HG02884 (cell line): ENCODE data around the gene PNPLA1.

ENCODE experiments used
- ATAC-seq: cut with Tn5 transposase; IDR thresholded peaks from one replicate; pipeline ENCODE4 v1.9.1; 2021; ENCODE audit warnings: mild to moderate bottlenecking, moderate library complexity; ENCODE audit not compliant: unreplicated experiment

Gene PNPLA1

GRCh38 chr6:36314221-36315014 is 44.6 kb downstream of the PNPLA1 start:
- ATAC-seq: no peak

GRCh38 chr6:36315921-36316320 is 46.1 kb downstream of the PNPLA1 start:
- no peak for ATAC-seq

DNA sequence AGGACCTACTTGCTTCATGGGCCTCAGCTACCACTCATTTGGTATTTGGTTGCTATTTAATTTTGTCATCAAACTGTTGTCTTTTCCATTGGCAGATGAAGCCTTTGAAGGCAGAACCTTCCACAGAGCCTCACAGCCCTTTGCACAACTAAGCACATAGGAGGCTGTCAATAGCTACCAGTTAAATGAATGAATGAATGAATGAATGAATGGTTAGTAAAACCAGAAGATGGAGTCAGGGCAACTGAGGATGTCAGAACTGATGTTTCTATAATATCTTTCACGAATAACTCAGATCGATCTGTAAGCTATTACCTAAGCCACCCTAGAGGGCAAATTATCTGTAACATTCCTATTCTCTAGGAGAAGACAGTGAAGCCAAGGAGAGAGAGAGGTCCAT is 47.8 kb downstream of the PNPLA1 start:
- no peak for ATAC-seq

DNA sequence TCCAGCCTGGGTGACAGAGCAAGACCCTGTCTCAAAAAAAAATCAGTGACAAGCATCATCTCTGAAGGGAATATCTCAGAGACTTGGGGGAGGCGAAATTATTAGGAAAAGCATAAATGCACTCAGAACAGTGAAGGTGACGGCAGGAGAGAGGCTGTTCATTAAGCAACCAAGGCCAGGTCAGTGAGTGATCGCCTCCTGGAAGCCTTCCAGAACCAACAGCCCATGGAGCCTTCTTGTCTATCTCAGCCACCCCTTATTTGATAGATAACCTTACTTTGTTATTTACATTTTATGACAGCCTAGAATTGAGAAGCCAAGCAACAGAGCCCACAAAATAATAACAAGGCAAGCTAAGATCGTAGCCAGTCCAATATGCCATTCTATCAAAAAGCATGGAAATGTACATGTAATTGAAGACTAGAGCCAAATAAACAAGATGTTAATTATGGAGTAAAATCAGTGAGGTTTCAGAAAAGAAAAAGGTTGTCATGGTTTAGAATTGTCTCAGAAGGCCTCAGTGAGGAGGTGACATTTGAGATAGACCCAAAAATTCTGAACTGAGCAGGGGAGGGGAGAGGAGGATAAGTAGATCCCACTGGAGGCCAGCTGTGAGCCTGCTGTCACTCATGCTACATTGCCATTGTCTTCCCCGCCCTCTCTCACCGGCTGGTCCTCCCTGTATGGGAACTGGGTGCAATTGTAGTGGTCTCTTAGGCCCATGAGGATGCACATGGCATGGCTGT is 49.0 kb downstream of the PNPLA1 start:
- ATAC-seq: no peak

DNA sequence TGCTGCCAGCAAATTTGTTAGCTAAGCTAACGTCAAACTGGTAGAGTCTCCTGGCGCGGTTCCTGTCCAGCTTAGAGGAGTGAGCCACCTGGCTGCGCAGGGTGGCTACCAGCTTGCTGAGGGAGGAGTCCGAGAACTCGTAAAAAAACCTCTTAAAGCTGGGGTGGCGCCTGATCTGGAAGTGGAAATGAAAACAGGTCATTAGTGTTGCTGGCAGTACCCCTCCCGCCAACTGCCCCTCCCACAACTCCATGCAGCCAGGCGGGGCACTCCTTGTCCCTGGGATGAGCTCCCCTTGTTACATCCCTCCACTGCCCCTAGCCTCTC is 49.5 kb downstream of the PNPLA1 start:
- ATAC-seq: no peak

- ATAC-seq: no peak
Measured at GRCh38 chr6:36319821-36320220, 50.0 kb downstream of the PNPLA1 start.

GRCh38 chr6:36320475-36320874 is 50.6 kb downstream of the PNPLA1 start:
- no peak for ATAC-seq

- ATAC-seq: no peak
Measured at GRCh38 chr6:36322591-36322990, 52.7 kb downstream of the PNPLA1 start.

DNA sequence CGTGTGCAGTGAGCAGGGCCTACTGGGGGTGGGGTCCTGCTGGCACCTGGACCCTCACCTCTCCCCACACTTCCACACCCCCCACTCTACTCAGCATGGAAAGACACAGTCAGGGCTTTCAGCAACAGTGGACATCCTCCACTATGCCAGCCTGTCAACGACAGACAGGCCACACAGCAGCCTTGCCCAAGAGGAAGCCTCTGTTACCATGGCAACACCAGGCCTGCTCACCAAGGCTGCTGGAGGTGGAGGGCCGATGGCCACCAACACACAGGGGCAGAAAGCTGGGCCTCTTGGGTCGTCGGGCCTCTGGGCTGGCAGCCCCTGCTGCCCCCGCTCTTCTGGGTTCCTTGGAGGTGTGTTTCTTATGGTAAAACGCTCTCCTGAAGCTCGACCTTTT is 53.2 kb downstream of the PNPLA1 start:
- ATAC-seq: no peak

DNA sequence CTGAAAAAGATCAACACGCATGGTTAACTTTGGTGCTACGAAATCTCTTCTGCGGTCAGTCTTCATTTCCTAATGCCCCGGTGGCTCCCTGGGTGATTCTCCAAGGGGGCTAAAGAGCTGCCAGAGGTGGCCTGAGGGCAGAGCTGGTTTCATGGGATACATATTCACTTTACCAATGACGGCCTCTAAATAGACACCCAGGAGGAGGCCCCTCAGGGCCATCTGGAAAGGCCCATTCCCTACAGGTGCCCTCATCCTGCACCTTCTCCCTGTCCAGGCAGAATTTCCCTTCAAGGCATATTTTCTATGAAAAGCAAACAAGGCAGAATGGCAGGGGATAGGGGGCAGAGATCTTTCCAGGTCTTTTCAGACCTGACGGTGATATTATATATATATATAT is 54.3 kb downstream of the PNPLA1 start:
- ATAC-seq: no peak

DNA sequence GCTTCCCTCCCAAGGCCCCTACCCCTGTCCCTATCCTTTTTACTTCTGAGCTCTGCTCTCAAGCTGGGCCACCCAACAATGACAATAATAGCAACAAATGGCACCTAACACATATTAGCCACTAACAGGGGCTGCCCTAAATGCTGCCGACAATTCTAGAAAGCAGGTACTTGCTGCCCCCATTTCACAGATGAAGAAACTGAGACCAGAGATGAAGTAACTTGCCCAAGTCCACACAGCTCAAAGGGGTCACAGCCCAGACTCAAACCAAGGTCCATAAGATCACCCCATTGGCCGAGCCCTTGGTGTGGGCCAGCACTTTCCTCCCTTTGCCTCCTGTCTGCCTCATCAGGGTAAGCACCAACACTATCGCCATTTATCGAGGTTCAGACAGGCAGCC is 54.9 kb downstream of the PNPLA1 start:
- ATAC-seq: no peak

DNA sequence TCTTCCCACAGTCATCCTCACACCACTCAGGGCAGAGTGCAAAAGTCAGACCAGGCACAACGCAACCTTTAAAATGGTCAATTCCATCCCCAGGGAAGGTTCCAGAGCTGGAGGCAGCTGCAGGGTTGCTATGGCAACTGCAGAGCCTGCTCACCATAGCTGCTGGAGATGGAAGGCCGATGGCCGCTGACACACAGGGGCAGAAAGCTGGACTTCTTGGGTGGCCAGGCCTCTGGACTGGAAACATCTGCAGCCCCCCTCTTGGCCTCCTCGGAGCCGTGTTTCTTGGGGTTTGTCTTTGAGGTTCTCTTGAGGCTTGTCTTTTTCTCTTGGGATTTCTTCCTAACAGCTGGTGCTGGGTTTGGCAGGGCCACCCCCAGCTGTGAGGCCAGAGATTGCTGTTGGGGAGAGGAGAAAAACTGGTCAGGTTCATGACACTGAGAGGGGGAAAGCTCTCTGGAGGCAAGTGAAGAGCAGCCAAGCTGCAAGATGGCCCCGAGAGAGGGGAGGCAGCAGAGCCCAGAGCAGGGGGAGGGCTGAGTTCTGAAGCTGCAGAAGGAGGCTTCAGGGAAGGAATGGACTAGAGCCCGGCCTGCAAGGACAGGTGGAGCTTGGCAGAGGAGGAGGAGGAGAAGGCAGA is 56.6 kb downstream of the PNPLA1 start:
- ATAC-seq: no peak

DNA sequence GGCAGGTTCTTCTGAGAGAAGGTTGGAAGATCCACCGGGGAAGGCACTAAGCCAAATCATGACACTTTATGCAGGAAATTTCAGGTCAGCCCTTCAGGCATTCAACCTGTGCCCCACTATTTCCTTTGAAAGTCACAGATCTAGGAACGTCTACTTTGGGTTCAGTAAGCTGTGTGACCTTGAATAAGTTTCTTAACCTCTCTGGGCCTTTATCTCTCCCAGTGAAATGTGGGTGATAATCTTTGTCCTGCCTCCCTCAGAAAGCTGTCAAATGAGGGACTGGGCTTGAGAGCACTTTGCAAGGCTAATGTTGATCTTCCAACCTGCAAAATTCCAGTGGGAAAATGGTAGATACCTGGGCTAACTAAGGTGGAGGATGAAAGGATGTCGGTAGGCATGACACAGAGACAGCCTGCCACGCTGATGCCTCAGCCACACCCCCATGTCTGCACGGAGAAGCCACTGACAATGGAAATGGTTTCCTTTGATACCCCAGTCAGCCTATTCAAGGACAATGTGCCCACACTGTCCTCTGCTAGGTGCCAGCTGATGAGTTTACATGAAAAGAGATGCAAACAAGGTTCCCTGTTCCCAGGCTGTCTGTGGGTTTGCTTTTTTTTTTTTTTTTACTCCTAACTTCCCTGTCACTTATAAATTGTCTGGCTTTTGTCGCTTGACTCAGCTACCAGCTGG is 57.5 kb downstream of the PNPLA1 start:
- ATAC-seq: no peak

DNA sequence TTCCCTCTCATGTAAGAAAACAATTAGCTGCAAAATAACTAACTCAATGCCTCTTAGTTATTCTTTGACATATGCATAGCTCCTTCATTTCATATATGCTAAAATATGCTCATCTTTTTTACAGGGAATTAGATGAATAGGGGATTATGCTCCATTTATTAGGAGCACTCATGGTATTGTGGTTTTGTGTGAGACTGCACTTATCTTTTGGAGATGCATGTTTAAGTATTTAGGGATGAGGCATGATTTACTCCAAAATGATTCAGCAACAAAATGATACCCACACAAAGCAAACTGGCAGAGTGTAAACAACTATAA is 58.0 kb downstream of the PNPLA1 start:
- no peak for ATAC-seq

DNA sequence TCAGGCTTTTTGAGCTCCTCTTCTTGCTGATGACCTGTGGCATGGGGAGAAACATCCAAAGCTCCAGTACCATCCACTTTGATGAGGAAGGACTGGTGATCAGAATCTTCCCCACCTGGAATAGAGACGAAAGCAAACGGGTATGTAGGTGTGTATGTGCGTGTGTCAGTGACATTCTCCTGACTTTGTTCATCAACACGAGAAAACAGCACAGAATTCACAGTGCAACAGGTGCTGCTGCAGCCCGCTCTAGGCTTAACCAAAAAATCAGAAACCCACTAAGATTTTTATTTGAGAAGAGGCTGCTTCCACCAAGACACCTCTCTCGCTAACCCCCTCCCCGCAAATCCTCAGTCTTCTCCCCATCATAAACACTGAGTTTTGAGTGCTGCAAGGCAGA is 58.7 kb downstream of the PNPLA1 start:
- ATAC-seq: no peak

DNA sequence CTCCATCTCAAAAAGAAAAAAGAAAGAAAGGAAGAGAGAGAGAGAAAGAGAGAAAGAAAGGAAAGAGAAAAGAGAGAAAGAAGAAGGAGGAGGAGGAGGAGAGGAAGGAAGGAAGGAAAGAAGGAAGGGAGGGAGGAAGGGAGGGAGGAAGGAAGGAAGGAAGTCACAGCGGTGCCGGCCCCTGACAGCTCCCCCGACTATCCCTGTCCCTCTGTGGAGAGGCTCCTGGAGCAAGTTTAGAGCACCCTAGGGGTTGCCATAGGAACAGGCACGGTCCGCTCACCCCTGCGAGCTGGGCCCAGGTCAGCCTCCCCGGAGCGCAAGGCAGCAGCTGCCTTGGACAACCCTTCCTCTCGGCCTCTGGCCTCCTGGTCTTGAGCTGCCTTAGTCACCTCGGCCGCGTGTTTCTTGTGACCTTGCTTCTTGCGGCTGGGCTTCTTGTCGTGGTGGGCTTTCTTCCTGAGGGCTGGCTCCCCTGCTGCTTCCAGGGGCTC is 60.0 kb downstream of the PNPLA1 start:
- ATAC-seq: no peak

DNA sequence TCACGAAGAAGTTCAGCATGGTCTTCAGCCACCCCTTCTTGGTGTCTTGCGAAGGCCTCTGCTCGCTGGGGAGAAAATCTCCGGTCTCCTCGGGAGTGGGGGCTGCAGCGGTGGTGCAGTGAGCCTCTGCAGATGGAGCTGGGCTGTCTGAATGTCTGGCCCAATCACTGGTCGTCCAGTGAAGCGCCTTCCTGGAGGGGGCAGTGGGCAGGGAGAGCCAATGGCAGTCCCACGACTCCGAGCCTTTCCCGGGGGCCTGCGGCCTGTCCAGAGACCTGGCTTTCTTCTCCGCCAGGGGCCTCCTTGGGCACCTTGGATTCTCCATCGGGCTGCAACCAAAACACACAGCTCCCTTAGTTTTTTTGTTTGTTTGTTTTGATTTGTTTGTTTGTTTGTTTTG is 60.5 kb downstream of the PNPLA1 start:
- ATAC-seq: no peak

GRCh38 chr6:36331381-36331780 is 61.5 kb downstream of the PNPLA1 start:
- no peak for ATAC-seq

GRCh38 chr6:36333171-36333895 is 63.5 kb downstream of the PNPLA1 start:
- no peak for ATAC-seq

DNA sequence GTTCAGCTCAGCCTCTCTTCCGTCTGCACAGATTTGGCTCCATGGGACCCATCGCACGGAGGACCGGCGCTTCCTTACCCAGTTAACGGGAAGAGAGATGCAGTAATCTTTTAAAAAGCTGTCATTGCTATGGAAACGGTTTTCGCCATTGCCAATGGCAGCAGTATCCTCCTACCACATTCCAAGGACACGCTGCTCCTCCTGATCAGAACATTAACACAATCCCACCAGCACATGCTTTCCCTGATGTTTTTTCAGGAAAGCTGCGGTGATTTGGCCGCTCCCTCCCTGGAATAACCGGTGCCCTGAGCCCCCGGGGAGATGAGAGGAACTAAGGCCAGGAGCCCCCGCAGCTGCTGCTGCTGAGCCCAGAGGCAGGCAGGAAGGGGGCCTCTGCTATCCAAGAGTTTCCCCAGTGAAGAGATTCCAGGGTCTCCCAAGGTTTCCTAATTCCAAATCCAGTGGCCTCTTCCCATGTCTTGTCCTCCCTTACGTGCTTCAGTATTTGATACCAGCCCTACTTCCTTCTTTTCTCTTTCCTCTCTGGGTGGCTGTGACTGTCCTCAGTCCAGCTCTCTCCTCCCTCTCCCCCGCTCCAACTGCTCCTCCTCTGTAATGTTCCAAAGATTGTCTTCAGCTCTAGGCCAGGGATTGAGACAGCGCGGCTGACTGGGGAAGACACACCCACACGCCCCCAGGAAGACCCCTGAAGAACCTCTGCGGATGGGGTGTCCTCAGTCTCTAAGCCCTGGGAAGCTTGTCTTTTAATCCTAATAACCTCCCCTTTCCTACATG is 64.3 kb downstream of the PNPLA1 start:
- ATAC-seq: no peak
